GM12878 (cell line): ENCODE results near the gene ITSN1. TPM values are rescaled to one million over a fixed set of nuclear protein-coding genes. Genes with fewer than 3 reads are reported as not detected.

Source experiments
- ATAC-seq: fragments of 200-7000 bp; cut with Tn5 transposase; 3 replicates; pipeline ENCODE4 v1.9.1; 2020; ENCODE audit warnings: mild to moderate bottlenecking, moderate library complexity
- BruUV-seq: library from RNA; stranded (reverse); fragments of 400-500 nt; replicated peaks from 2 replicates; lab custom pipeline; 2021; lab: Mats Ljungman, UMichigan
- CTCF ChIA-PET: fragments of 300-600 bp; sonication (Branson Sonifier 250); formaldehyde crosslinking; extraction: SDS; loops from one replicate; lab custom pipeline; 2021; ENCODE audit warnings: inconsistent platforms; lab: Yijun Ruan, JAX
- POLR2A ChIA-PET: fragments of 350-600 bp; formaldehyde crosslinking; extraction: SDS; loops from one replicate; lab custom pipeline; 2021; ENCODE audit warnings: inconsistent platforms; lab: Charles Lee
- RAD21 ChIA-PET: fragments of 300-600 bp; sonication (Branson Sonifier 250); formaldehyde crosslinking; loops from one replicate; lab custom pipeline; 2023; ENCODE audit warnings: antibody characterized with exemption; ENCODE audit not compliant: unreplicated experiment; lab: Charles Lee
- SMC1A ChIA-PET: fragments of 300-600 bp; sonication (Branson Sonifier 250); formaldehyde crosslinking; loops from one replicate; lab custom pipeline; 2023; ENCODE audit not compliant: unreplicated experiment, uncharacterized antibody; lab: Charles Lee
- DNase-seq: peaks from one replicate; pipeline ENCODE4 v3.0.0-alpha.2; 2011; ENCODE audit warnings: low read depth, low spot score
- FAIRE-seq: peaks from 3 replicates; lab custom pipeline; 2011; peaks lifted over from hg19 to GRCh38; lab: Jason Lieb, UNC
- H2AFZ ChIP-seq: 2 replicates; pipeline ENCODE4 v1.6.0; 2011; ENCODE audit warnings: low read depth, low read length, control low read depth; ENCODE audit not compliant: control insufficient read depth
- H3K27ac ChIP-seq: 2 replicates; pipeline ENCODE4 v1.5.1; 2011; ENCODE audit warnings: control low read depth; ENCODE audit not compliant: control insufficient read depth, insufficient read depth
- H3K27me3 ChIP-seq, 2 experiments: replicated peaks in 1 of 2; 2 replicates each; pipeline versions ENCODE4 v1.6.0 to v1.6.1; 2011; ENCODE audit warnings: low read length in 1 of 2; ENCODE audit not compliant: control insufficient read depth in 2 of 2, insufficient read depth in 2 of 2
- H3K36me3 ChIP-seq, 2 experiments: 2 replicates each; pipeline ENCODE4 v1.5.1; 2011; ENCODE audit warnings: low read length in 1 of 2; ENCODE audit not compliant: control insufficient read depth in 2 of 2, insufficient read depth in 2 of 2
- H3K4me1 ChIP-seq: 2 replicates; pipeline ENCODE4 v1.6.1; 2011; ENCODE audit warnings: mild to moderate bottlenecking, low read length, moderate library complexity, mixed read lengths; ENCODE audit not compliant: control insufficient read depth, insufficient read depth
- H3K4me2 ChIP-seq: 2 replicates; pipeline ENCODE4 v1.6.0; 2011; ENCODE audit warnings: control low read depth; ENCODE audit not compliant: control insufficient read depth, insufficient read depth
- H3K4me3 ChIP-seq: fragments of 200-600 bp; sonication (generic); 2 replicates; pipeline ENCODE4 v1.5.1; 2016
- H3K79me2 ChIP-seq: 2 replicates; pipeline ENCODE4 v1.6.0; 2011; ENCODE audit warnings: low read length; ENCODE audit not compliant: control insufficient read depth, insufficient read depth
- H3K9ac ChIP-seq: 2 replicates; pipeline ENCODE4 v1.8.0; 2011; ENCODE audit warnings: low read length, control low read depth, mixed read lengths; ENCODE audit not compliant: control insufficient read depth, insufficient read depth
- H3K9me3 ChIP-seq: replicated peaks from 3 replicates; pipeline ENCODE4 v1.5.1; 2011; ENCODE audit warnings: mild to moderate bottlenecking, low read length; ENCODE audit not compliant: control insufficient read depth, insufficient read depth
- H4K20me1 ChIP-seq: 2 replicates; pipeline ENCODE4 v1.6.0; 2011; ENCODE audit not compliant: control insufficient read depth, insufficient read depth
- ATF7 ChIP-seq: fragments of 450-650 bp; IDR thresholded peaks from 2 replicates; pipeline ENCODE4 v1.6.1; 2016; ENCODE audit warnings: low read depth, mild to moderate bottlenecking
- CTCF ChIP-seq, 3 experiments: IDR thresholded peaks in 2 of 3; conservative IDR thresholded peaks in 1 of 3; 2 replicates each; pipeline ENCODE4 v1.5.1; 2011; ENCODE audit warnings: low read depth in 3 of 3, low read length in 3 of 3, mild to moderate bottlenecking in 3 of 3, control low read depth in 2 of 3, moderate library complexity in 2 of 3, inconsistent platforms in 1 of 3, mixed read lengths in 1 of 3; ENCODE audit not compliant: control insufficient read depth in 2 of 3, insufficient read depth in 1 of 3; ENCODE audit errors: extremely low read depth in 1 of 3
- EED ChIP-seq: sonication (generic); IDR thresholded peaks from 2 replicates; pipeline ENCODE4 v1.6.1; 2016; ENCODE audit warnings: antibody characterized with exemption, low read depth
- HDAC6 ChIP-seq: fragments of 200-600 bp; sonication (generic); IDR thresholded peaks from one replicate; pipeline ENCODE4 v1.8.0; 2017; ENCODE audit warnings: antibody characterized with exemption; ENCODE audit not compliant: unreplicated experiment
- JUNB ChIP-seq: IDR thresholded peaks from 2 replicates; pipeline ENCODE4 v1.6.1; 2016; ENCODE audit warnings: antibody characterized with exemption, mild to moderate bottlenecking
- MEF2A ChIP-seq: IDR thresholded peaks from 2 replicates; pipeline ENCODE4 v1.6.1; 2011; ENCODE audit warnings: low read depth, mild to moderate bottlenecking, low read length, moderate library complexity; ENCODE audit not compliant: insufficient read depth
- MLLT1 ChIP-seq: fragments of 450-650 bp; IDR thresholded peaks from 2 replicates; pipeline ENCODE4 v1.6.1; 2016; ENCODE audit warnings: mild to moderate bottlenecking
- MTA3 ChIP-seq: IDR thresholded peaks from 2 replicates; pipeline ENCODE4 v1.6.1; 2012; ENCODE audit warnings: low read length, inconsistent platforms, borderline replicate concordance
- PML ChIP-seq: IDR thresholded peaks from 2 replicates; pipeline ENCODE4 v1.6.1; 2012; ENCODE audit warnings: low read length, inconsistent platforms
- PRDM15 ChIP-seq: fragments of 450-650 bp; formaldehyde crosslinking; IDR thresholded peaks from 2 replicates; pipeline ENCODE4 v1.4.0; 2020; ENCODE audit warnings: mild to moderate bottlenecking, moderate library complexity
- SPI1 ChIP-seq: IDR thresholded peaks from 2 replicates; pipeline ENCODE4 v1.6.1; 2011; ENCODE audit warnings: low read depth, mild to moderate bottlenecking, low read length, moderate library complexity, borderline replicate concordance; ENCODE audit not compliant: insufficient read depth
- TAF1 ChIP-seq: IDR thresholded peaks from 2 replicates; pipeline ENCODE4 v1.6.1; 2011; ENCODE audit warnings: mild to moderate bottlenecking, low read depth, low read length, borderline replicate concordance
- TCF7 ChIP-seq: IDR thresholded peaks from 2 replicates; pipeline ENCODE4 v1.6.1; 2014; ENCODE audit warnings: antibody characterized with exemption, borderline replicate concordance
- ZNF274 ChIP-seq: IDR thresholded peaks from one replicate; pipeline ENCODE4 v1.8.0; 2011; ENCODE audit not compliant: insufficient read length, insufficient read depth
- ZSCAN29 ChIP-seq: fragments of 450-650 bp; IDR thresholded peaks from 2 replicates; pipeline ENCODE4 v1.6.1; 2017; ENCODE audit warnings: mild to moderate bottlenecking, moderate library complexity
- WGBS: methylation state at CpG from one replicate; pipeline ENCODE4 v1.1.6; 2016; ENCODE audit warnings: low lambda C conversion rate; ENCODE audit not compliant: insufficient replicate concordance, insufficient coverage; ENCODE audit errors: missing lambda C conversion rate; 5-methylcytosine and 5-hydroxymethylcytosine counted together
- in situ Hi-C: fragments of 300-500 bp; cut with MboI; formaldehyde crosslinking; loops from 9 replicates; pipeline ENCODE4 v1.14.3; 2018; ENCODE audit warnings: mixed read lengths
- intact Hi-C: fragments of 100-400 bp; cut with micrococcal nuclease; formaldehyde crosslinking; loops from one replicate; pipeline ENCODE4 v1.14.2; 2022; ENCODE audit not compliant: unreplicated experiment
- polyA plus RNA-seq, 11 experiments: library from polyadenylated mRNA; depleted of rRNA in 4 of 11; unstranded in 6 of 11; stranded (reverse) in 5 of 11; fragments of >200 nt; fragmentation: Nextera tagmentation in 4 of 11; fragmentation: Illumina TruSeq in 1 of 11; extraction: Ambion mirVana in 4 of 11; extraction: Trizol in 1 of 11; gene quantifications; 1 replicate in 1 of 11; 2 replicates in 10 of 11; pipeline versions ENCODE4 v1.2.1 to v1.2.3, GENCODE V29; 2011 to 2016; ENCODE audit warnings: inconsistent platforms in 2 of 11, missing spikeins in 2 of 11, low read depth in 1 of 11
- total RNA-seq, 4 experiments: library from RNA; depleted of rRNA in 3 of 4; stranded (reverse); fragments of >200 nt in 3 of 4; fragmentation: Illumina TruSeq in 1 of 4; extraction: Trizol in 1 of 4; gene quantifications; 2 replicates each; pipeline versions ENCODE4 v1.2.1 to v1.2.3, GENCODE V29; 2013 to 2021
- TF ChIP-seq, protein P1 (sequence below): fragments of 450-650 bp; IDR thresholded peaks from 2 replicates; pipeline ENCODE4 v1.6.1; 2017; ENCODE audit warnings: low read depth, mild to moderate bottlenecking, moderate library complexity

Gene ITSN1
- total and polyA plus RNA-seq, 10 of the 15 experiments (the other 5 are each of a cell fraction or from before 2014, with no cell fraction given): 0.89 to 10.6 (median 4.8) TPM

- in situ Hi-C loops: no loop called here
- H3K9me3 ChIP-seq: no peaks in the 10 kb centered on the region
- FAIRE-seq (no peak), DNase-seq (no peak), ATAC-seq (no peak)
- no peaks in the 10 kb centered on the region for H3K27me3 ChIP-seq
- ChIA-PET CTCF (interaction anchor here (0.7 to 1.0 kb wide), 2 partner anchors 10 to 576 kb away, joined by 3 read pairs; no protein-coding TSS in a partner anchor), POLR2A (no interaction called here), RAD21 (no interaction called here), SMC1A (no interaction called here)
- intact Hi-C loops: no loop called here
- WGBS: 69% methylated on average over 18 of the region's 18 CpGs
- no peaks in the 10 kb centered on the region for H3K79me2 ChIP-seq
- BruUV-seq: no TSS peak
- no peaks in the 10 kb centered on the region for H3K4me1 ChIP-seq
- H3K9ac ChIP-seq: no peak overlapping the region
- H2AFZ ChIP-seq: no peak overlapping the region
- no peak overlapping the region for H3K4me2 ChIP-seq
- TF ChIP-seq PRDM15 (CRISPR knock-in tag): no peak
- no peak for TF ChIP-seq CTCF (IDR thresholded peaks at IDR 0.05 in 2 of 3, conservative IDR thresholded peaks at IDR 0.05 in 1 of 3; ENCODE audit: control insufficient read depth in 2 of 3, extremely low read depth in 1 of 3, insufficient read depth in 1 of 3, low read depth in 3 of 3, low read length in 3 of 3)
- no peak for TF ChIP-seq MEF2A
- no peak for TF ChIP-seq ZNF274
- no peak for TF ChIP-seq TAF1
- no peak for TF ChIP-seq EED
- TF ChIP-seq JUNB: no peak
- TF ChIP-seq SPI1: no peak
- TF ChIP-seq, protein P1, sequence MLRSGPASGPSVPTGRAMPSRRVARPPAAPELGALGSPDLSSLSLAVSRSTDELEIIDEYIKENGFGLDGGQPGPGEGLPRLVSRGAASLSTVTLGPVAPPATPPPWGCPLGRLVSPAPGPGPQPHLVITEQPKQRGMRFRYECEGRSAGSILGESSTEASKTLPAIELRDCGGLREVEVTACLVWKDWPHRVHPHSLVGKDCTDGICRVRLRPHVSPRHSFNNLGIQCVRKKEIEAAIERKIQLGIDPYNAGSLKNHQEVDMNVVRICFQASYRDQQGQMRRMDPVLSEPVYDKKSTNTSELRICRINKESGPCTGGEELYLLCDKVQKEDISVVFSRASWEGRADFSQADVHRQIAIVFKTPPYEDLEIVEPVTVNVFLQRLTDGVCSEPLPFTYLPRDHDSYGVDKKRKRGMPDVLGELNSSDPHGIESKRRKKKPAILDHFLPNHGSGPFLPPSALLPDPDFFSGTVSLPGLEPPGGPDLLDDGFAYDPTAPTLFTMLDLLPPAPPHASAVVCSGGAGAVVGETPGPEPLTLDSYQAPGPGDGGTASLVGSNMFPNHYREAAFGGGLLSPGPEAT: no peak
- TF ChIP-seq HDAC6: no peak
- no peak for TF ChIP-seq MLLT1
- no peak for TF ChIP-seq PML
- TF ChIP-seq TCF7: no peak
- TF ChIP-seq ZSCAN29: no peak
- no peak for TF ChIP-seq ATF7
- no peak for TF ChIP-seq MTA3
- H3K4me3 ChIP-seq: no peak overlapping the region
- H3K27ac ChIP-seq: no peak overlapping the region
- no peaks in the 10 kb centered on the region for H3K36me3 ChIP-seq
- H4K20me1 ChIP-seq: no peaks in the 10 kb centered on the region
These were observed 129.7 kb downstream of the ITSN1 start for GRCh38 chr21:33771976-33772375.
